Uterus (tissue), 2 donors: ENCODE results near the gene MIGA1.

Experiments
- CTCF ChIP-seq, 4 experiments: fragments of 200-600 bp in 2 of 4; fragments of 450-650 bp in 2 of 4; sonication (generic) in 2 of 4; IDR thresholded peaks; one replicate each; pipeline ENCODE4 v1.5.1; 2016 to 2019; ENCODE audit warnings: antibody characterized with exemption in 4 of 4, mild to moderate bottlenecking in 2 of 4, moderate library complexity in 1 of 4
- POLR2A ChIP-seq, 2 donors: fragments of 450-650 bp; IDR thresholded peaks; one replicate each; pipeline ENCODE4 v1.6.1; 2016; ENCODE audit warnings: antibody characterized with exemption in 2 of 2, mild to moderate bottlenecking in 1 of 2, moderate library complexity in 1 of 2

- no peak for TF ChIP-seq CTCF (IDR thresholded peaks at IDR 0.05)
- no peak for TF ChIP-seq POLR2A (IDR thresholded peaks at IDR 0.05)
Measured at GRCh38 chr1:77757603-77758002, 21.8 kb upstream of the MIGA1 start.
